HS-5 (cell line): Measurements from ENCODE around the gene TFPT.

Experiments used
- DNase-seq: peaks from one replicate; pipeline ENCODE4 v3.0.0-alpha.2; 2012; ENCODE audit warnings: low read depth

TFPT gene

GRCh38 chr19:54077334-54077733 is 38.1 kb downstream of the TFPT start:
- no peak for DNase-seq

- no peak for DNase-seq
Observed at GRCh38 chr19:54074851-54075250, 40.6 kb downstream of the TFPT start.

GRCh38 chr19:54073829-54074228 is 41.6 kb downstream of the TFPT start:
- DNase-seq, result no peak

- no peak for DNase-seq
Observed at GRCh38 chr19:54069470-54069869, 46.0 kb downstream of the TFPT start.

GRCh38 chr19:54063350-54064116 is 51.9 kb downstream of the TFPT start, which contains the start of gene VSTM1:
Gene VSTM1 (minus strand): TSS chr19:54063897. CDS start chr19:54063777, 120 bp downstream.
- DNase-seq, result no peak

- DNase-seq, result no peak
Observed at GRCh38 chr19:54062643-54063042, 52.8 kb downstream of the TFPT start.
